Stimulated activated CD4-positive, alpha-beta T cell treated with anti-CD3 and anti-CD28 coated beads, Interleukin-2, amount 100 ng/mL, for 24 hours (primary cell): ENCODE measurements around the gene LRIG1.
"Not testable (repeated sequence)": the region's sequence is repeated elsewhere in the genome, so short reads cannot be mapped to it uniquely, and the experiment has no call there.

Source experiments
- DNase-seq, 2 donors: peaks; one replicate each; pipeline ENCODE4 v3.0.0-alpha.2; 2020

Gene LRIG1

GRCh38 chr3:66439666-66440344, 61.0 kb downstream of the LRIG1 start:
- DNase-seq = no peak

GRCh38 chr3:66438046-66438445, 62.8 kb downstream of the LRIG1 start:
- no peak for DNase-seq

GRCh38 chr3:66437341-66437929, 63.4 kb downstream of the LRIG1 start:
- DNase-seq = no peak

GRCh38 chr3:66435989-66436388, 64.8 kb downstream of the LRIG1 start:
- no peak for DNase-seq

GRCh38 chr3:66434726-66435125, 66.1 kb downstream of the LRIG1 start:
- no peak for DNase-seq

GRCh38 chr3:66433522-66433782, 67.4 kb downstream of the LRIG1 start:
- no peak for DNase-seq

GRCh38 chr3:66432767-66433521, 67.9 kb downstream of the LRIG1 start:
- no peak for DNase-seq

GRCh38 chr3:66432041-66432766, 68.6 kb downstream of the LRIG1 start:
- no peak for DNase-seq

- no peak for DNase-seq
Observed at GRCh38 chr3:66431494-66431893, 69.3 kb downstream of the LRIG1 start.

- no peak for DNase-seq
Observed at GRCh38 chr3:66430876-66431275, 69.9 kb downstream of the LRIG1 start.

- DNase-seq = no peak
Observed at GRCh38 chr3:66428733-66429132, 72.1 kb downstream of the LRIG1 start.

GRCh38 chr3:66427951-66428474, 72.8 kb downstream of the LRIG1 start:
- no peak for DNase-seq

GRCh38 chr3:66427352-66427751, 73.5 kb downstream of the LRIG1 start:
- no peak for DNase-seq

GRCh38 chr3:66426135-66426534, 74.7 kb downstream of the LRIG1 start:
- DNase-seq = no peak

- DNase-seq = no peak
Observed at GRCh38 chr3:66425576-66426114, 75.2 kb downstream of the LRIG1 start.

- DNase-seq = no peak
Observed at GRCh38 chr3:66425032-66425431, 75.8 kb downstream of the LRIG1 start.

GRCh38 chr3:66423791-66424190, 77.0 kb downstream of the LRIG1 start:
- DNase-seq = no peak

- DNase-seq = not testable (repeated sequence)
Observed at GRCh38 chr3:66421893-66422292, 78.9 kb downstream of the LRIG1 start.

- DNase-seq = not testable (repeated sequence)
Observed at GRCh38 chr3:66421144-66421543, 79.7 kb downstream of the LRIG1 start.

- no peak for DNase-seq
Observed at GRCh38 chr3:66419036-66419435, 81.8 kb downstream of the LRIG1 start.

- no peak for DNase-seq
Observed at GRCh38 chr3:66418475-66418931, 82.3 kb downstream of the LRIG1 start.

- DNase-seq = no peak
Observed at GRCh38 chr3:66416556-66417304, 84.1 kb downstream of the LRIG1 start.
